ENCODE data around the gene USP34.

Gene USP34

GRCh38 chr2:61253136-61253535 is 217.8 kb downstream of the USP34 start:
- Histone ChIP-seq H3K4me3 (ENCODE audit: low read depth, low read length) (no peak overlapping the region), H3K36me3 (replicated peaks) (peaks cover 17% of the 10 kb centered on the region), H3K27me3 (replicated peaks) (no peaks in the 10 kb centered on the region), H3K27ac (no peak overlapping the region)
- DNase-seq = no peak
- in situ Hi-C loops (cut with HindIII; ENCODE audit: low pct_ligation_motif_present, low sequenced_read_pairs) = no loop called here
- no peak for TF ChIP-seq CTCF (IDR thresholded peaks at IDR 0.05; ENCODE audit: low read depth, low read length, missing control alignments)

DNA sequence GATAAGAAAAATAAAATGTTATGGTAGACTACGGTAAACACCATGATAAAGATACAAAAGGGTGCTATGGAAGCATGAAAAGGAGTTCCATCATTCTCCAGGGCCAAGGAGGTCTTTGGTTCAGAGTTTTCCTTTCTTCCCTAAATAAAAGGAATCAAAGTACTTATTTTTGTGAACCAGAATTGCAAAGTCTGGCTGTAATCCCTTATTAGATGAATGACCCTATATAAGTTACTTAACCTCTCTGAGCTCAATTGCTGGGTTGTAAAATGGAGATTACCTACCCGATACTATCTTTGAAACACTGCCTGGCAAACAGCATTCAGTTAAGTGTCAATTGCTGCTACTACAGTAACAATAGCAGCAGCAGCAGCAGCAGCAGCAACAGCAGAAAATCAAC is 218.9 kb downstream of the USP34 start:
- in situ Hi-C loops (cut with HindIII; ENCODE audit: low pct_ligation_motif_present, low sequenced_read_pairs) = no loop called here
- no peak for TF ChIP-seq CTCF (IDR thresholded peaks at IDR 0.05; ENCODE audit: low read depth, low read length, missing control alignments)
- no peak overlapping the region for H3K27ac ChIP-seq
- DNase-seq = no peak
- H3K27me3 ChIP-seq (replicated peaks) = no peaks in the 10 kb centered on the region
- no peak overlapping the region for H3K4me3 ChIP-seq (ENCODE audit: low read depth, low read length)
- H3K36me3 ChIP-seq (replicated peaks) = peaks cover 17% of the 10 kb centered on the region

DNA sequence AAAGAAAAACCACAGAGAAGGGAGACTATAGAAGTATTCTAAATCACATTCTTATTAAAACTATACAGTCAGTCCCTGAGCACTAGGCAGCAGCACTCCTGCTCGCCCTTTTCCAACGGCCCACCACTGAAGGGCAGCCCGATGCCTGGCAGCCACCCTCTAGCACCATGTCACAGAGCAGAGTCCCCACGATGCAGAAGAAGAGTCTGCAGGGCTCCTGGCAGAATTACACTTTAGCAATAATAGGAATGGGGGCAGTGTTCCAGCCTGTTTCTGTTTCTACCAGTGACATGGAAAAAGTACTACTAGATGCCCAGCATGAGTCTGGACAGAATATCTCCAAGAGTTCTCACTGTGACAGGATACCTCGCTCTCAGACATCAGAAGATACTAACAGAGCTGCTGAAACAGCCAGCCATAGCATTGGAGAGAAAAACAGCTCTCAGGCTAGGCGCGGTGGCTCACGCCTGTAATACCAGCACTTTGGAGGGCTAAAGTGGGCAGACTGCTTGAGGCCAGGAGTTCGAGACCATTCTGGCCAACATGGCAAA is 221.3 kb downstream of the USP34 start:
- no peak for TF ChIP-seq CTCF (IDR thresholded peaks at IDR 0.05; ENCODE audit: low read depth, low read length, missing control alignments)
- Histone ChIP-seq H3K27ac (no peak overlapping the region), H3K4me3 (ENCODE audit: low read depth, low read length) (no peak overlapping the region), H3K27me3 (replicated peaks) (no peaks in the 10 kb centered on the region), H3K36me3 (replicated peaks) (peaks cover 22% of the 10 kb centered on the region)
- in situ Hi-C loops (cut with HindIII; ENCODE audit: low pct_ligation_motif_present, low sequenced_read_pairs) = no loop called here
- DNase-seq = no peak

DNA sequence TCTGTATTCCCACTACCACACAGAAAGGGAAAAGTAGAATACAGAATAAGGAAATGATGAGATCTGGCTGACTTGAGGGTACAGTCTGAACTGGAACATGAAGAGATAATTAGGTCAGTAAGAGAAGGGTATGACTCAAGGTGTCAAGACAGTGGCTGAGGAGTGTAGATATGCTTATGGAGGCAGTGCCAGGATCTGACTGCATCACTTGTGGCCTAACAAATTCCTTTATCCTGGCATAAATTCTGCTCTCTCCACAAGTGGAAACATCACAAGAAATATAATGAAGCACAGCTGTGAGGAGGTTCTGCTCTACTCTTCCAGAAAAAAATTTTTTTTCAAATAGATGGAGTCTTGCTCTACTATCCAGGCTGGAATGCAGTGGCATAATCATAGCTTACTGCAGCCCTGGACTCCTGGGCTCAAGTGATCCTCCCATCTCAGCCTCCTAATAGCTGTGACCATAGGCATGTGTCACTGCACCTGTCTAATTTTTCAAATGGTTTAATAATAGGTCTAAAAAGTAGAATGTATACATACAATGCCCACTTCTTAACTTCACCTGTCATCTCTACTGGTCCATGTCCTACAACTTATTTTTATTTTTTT is 223.6 kb downstream of the USP34 start:
- DNase-seq = peak; percentile 15
- Histone ChIP-seq H3K4me3 (ENCODE audit: low read depth, low read length) (no peak overlapping the region), H3K27ac (no peak overlapping the region), H3K36me3 (replicated peaks) (peaks cover 28% of the 10 kb centered on the region), H3K27me3 (replicated peaks) (no peaks in the 10 kb centered on the region)
- in situ Hi-C loops (cut with HindIII; ENCODE audit: low pct_ligation_motif_present, low sequenced_read_pairs) = no loop called here
- no peak for TF ChIP-seq CTCF (IDR thresholded peaks at IDR 0.05; ENCODE audit: low read depth, low read length, missing control alignments)

GRCh38 chr2:61244694-61245093 is 226.2 kb downstream of the USP34 start:
- no peak for TF ChIP-seq CTCF (IDR thresholded peaks at IDR 0.05; ENCODE audit: low read depth, low read length, missing control alignments)
- H3K4me3 ChIP-seq (ENCODE audit: low read depth, low read length) = no peak overlapping the region
- no peak for DNase-seq
- H3K27ac ChIP-seq = no peak overlapping the region
- in situ Hi-C loops (cut with HindIII; ENCODE audit: low pct_ligation_motif_present, low sequenced_read_pairs) = no loop called here
- no peaks in the 10 kb centered on the region for H3K27me3 ChIP-seq (replicated peaks)
- peaks cover 34% of the 10 kb centered on the region for H3K36me3 ChIP-seq (replicated peaks)

DNA sequence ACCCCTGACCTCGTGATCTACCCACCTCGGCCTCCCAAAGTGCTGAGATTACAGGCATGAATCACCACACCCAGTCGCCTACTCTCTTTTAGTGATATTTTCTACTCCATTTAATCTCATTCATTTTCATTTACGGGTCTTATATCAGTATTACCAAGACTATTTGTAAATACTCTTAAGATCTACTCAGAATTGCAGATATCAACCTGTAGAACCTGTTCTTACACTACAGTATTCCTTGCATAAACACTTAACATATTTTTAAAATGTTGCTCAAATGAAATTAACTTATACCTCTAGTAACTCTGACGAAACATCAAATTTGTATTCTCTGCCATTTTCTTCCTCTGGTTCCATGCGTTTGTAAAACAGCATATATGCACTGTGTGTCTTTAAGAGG is 229.6 kb downstream of the USP34 start:
- Histone ChIP-seq H3K27me3 (replicated peaks) (no peaks in the 10 kb centered on the region), H3K27ac (no peak overlapping the region), H3K4me3 (ENCODE audit: low read depth, low read length) (no peak overlapping the region), H3K36me3 (replicated peaks) (peaks cover 27% of the 10 kb centered on the region)
- DNase-seq = no peak
- no peak for TF ChIP-seq CTCF (IDR thresholded peaks at IDR 0.05; ENCODE audit: low read depth, low read length, missing control alignments)
- in situ Hi-C loops (cut with HindIII; ENCODE audit: low pct_ligation_motif_present, low sequenced_read_pairs) = no loop called here

Measured in brain microvascular endothelial cell (primary cell).